BJ (cell line): Measurements from ENCODE around the gene PPP3CA. TPM values are rescaled to one million over a fixed set of nuclear protein-coding genes. Genes with fewer than 3 reads are reported as not detected.

Source experiments
- CTCF ChIA-PET: fragments of 350-600 bp; formaldehyde crosslinking; extraction: SDS; loops from one replicate; lab custom pipeline; 2021; ENCODE audit warnings: antibody characterized with exemption, inconsistent platforms; lab: Yijun Ruan, JAX
- POLR2A ChIA-PET: fragments of 300-600 bp; sonication (Branson Sonifier 250); formaldehyde crosslinking; extraction: SDS; loops from one replicate; lab custom pipeline; 2021; ENCODE audit warnings: antibody characterized with exemption; lab: Charles Lee
- DNase-seq: peaks from one replicate; pipeline ENCODE4 v3.0.0-alpha.2; 2011; ENCODE audit warnings: low read depth
- H3K27me3 ChIP-seq: 2 replicates; pipeline ENCODE4 v1.6.0; 2011; ENCODE audit warnings: low read length; ENCODE audit not compliant: control insufficient read depth, insufficient read depth
- H3K36me3 ChIP-seq: 2 replicates; pipeline ENCODE4 v1.5.1; 2011; ENCODE audit warnings: low read length; ENCODE audit not compliant: control insufficient read depth, insufficient read depth
- H3K4me3 ChIP-seq: 2 replicates; pipeline ENCODE4 v1.5.1; 2011; ENCODE audit warnings: low read depth, mild to moderate bottlenecking, control low read depth, low read length
- polyA plus RNA-seq: library from polyadenylated mRNA; depleted of rRNA; stranded (reverse); fragments of >200 nt; gene quantifications from 2 replicates; pipeline ENCODE4 v1.2.3, GENCODE V29; 2011
- TF ChIP-seq, protein P1 (sequence below): IDR thresholded peaks from 2 replicates; pipeline ENCODE4 v1.5.1; 2011; ENCODE audit warnings: low read depth, mild to moderate bottlenecking, control low read depth, inconsistent platforms, low read length, moderate library complexity; ENCODE audit not compliant: insufficient read depth

PPP3CA gene
- polyA plus RNA-seq, 1 experiment = 10.6 TPM

DNA sequence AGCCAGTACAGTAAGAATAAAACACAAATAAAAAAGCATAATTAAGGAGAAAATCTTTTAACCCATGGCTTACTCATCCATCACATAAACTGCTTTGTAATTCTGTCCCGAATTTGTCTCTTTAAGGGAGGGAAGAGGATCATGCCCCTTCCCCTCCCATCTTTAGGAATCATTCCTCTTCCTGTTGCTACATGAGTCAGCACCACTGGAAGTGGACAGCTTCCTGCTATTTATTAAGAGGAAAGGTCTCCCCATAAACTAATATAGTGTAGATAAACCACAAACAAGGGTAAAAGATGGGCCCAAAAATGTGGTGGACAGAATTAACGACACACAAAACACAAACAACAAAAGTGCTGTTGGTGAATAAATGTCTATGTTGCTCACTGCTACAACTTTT is 75.8 kb downstream of the PPP3CA start:
- ChIA-PET CTCF (interaction anchor here (1.4 kb wide), 1 partner anchor 10 kb away, joined by 4 read pairs; no protein-coding TSS in a partner anchor), POLR2A (no interaction called here)
- Histone ChIP-seq H3K27me3 (no peaks in the 10 kb centered on the region), H3K4me3 (no peak overlapping the region), H3K36me3 (no peaks in the 10 kb centered on the region)
- TF ChIP-seq, protein P1, sequence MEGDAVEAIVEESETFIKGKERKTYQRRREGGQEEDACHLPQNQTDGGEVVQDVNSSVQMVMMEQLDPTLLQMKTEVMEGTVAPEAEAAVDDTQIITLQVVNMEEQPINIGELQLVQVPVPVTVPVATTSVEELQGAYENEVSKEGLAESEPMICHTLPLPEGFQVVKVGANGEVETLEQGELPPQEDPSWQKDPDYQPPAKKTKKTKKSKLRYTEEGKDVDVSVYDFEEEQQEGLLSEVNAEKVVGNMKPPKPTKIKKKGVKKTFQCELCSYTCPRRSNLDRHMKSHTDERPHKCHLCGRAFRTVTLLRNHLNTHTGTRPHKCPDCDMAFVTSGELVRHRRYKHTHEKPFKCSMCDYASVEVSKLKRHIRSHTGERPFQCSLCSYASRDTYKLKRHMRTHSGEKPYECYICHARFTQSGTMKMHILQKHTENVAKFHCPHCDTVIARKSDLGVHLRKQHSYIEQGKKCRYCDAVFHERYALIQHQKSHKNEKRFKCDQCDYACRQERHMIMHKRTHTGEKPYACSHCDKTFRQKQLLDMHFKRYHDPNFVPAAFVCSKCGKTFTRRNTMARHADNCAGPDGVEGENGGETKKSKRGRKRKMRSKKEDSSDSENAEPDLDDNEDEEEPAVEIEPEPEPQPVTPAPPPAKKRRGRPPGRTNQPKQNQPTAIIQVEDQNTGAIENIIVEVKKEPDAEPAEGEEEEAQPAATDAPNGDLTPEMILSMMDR = no peak
- DNase-seq = no peak

DNA sequence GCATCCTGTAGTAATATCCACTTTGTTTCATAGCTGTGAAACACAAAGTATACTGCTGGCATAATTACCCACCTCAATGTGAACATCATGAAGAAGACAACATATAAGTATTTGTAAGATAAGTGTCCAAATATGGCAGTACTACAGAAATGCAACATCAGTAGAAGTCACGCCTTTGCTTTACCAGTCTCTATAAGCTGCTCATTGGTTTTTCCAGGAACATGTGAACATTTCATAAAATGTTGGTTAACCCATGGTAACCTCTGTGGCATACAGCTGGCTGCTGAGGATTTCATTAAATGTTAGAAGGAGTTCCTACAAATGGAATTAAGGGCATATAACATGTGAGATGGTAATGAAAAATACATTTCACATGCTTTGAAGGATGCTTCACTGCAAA is 77.6 kb downstream of the PPP3CA start:
- H3K27me3 ChIP-seq = no peaks in the 10 kb centered on the region
- POLR2A ChIA-PET = no interaction called here
- no peaks in the 10 kb centered on the region for H3K36me3 ChIP-seq
- CTCF ChIA-PET = interaction anchor here (0.8 kb wide), 1 partner anchor 9 kb away, joined by 3 read pairs; no protein-coding TSS in a partner anchor
- DNase-seq = no peak
- TF ChIP-seq, protein P1 = no peak
- no peak overlapping the region for H3K4me3 ChIP-seq

DNA sequence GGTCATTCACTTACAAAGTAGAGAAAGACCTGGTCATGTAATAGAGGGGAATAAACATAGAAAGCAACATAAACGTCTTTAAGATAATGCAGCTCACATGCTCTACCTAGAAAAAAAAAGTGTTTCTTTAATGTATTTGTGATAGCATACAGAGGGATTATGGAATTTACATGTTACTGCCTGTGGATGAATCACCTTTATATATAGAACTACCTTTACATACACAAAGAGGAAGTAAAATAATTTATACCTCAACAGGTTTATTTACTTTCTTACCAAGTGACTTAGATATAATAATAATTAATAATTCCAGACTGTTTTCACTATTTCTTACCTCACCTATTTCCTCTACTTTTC is 81.5 kb downstream of the PPP3CA start:
- Histone ChIP-seq H3K27me3 (no peaks in the 10 kb centered on the region), H3K4me3 (no peak overlapping the region), H3K36me3 (no peaks in the 10 kb centered on the region)
- TF ChIP-seq, protein P1 = no peak
- POLR2A ChIA-PET = no interaction called here
- DNase-seq = no peak
- CTCF ChIA-PET = no interaction called here

DNA sequence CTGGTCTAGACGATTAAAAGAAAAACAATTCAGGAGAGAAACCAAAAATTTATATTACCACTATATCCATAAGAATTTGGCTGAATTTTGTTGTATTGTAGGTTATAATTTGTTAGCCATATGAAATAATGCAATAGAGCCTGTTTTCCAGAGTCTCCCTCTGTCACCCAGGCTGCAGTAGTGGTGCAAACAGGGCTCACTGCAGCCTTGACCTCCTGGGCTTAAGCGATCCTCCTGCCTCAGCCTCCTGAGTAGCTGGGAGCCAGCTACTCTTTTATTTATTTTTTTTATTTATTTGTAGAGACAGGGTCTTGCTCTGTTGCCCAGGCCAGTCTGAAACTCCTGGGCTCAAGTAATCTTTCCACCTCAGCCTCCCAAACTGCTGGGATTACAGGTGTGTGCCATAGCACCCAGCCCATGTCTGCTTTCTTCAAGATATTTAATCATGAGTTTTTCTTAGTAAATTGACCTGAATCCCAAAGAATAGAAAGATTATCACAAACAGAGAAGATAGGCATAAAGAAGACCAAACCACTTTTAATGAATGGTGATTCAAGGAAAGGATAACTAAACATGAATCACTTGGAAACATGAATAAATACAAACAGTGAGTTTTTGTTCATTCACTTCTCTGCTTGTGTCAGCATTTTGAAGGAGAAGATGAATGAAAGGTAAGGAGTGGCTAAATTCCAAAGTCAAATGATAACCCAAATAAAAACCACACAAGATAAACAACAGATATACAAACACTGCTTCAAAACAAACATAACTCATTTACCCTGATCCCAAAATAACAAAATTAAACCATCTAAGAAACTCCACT is 82.1 kb downstream of the PPP3CA start:
- no peak overlapping the region for H3K4me3 ChIP-seq
- H3K27me3 ChIP-seq = no peaks in the 10 kb centered on the region
- TF ChIP-seq, protein P1 = no peak
- H3K36me3 ChIP-seq = no peaks in the 10 kb centered on the region
- CTCF ChIA-PET = no interaction called here
- DNase-seq = no peak
- POLR2A ChIA-PET = no interaction called here

DNA sequence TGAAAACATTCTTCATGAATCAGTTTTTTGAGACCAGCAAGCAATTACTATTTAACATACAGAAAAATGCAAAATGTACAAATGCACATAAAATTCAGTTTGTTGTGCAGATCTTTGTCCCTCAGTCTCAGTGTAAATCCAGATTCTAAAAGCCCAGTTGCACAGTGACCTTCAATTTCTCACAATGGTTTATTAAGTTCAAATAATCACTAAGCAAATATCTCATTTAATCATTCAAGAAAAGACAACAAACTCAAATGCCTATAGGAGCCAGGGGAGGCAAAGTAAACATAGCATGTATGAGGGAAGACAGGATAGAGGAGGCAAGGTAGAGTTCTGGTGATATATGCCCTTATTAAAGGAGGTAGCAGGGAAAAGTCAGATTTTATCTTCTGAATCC is 82.8 kb downstream of the PPP3CA start:
- POLR2A ChIA-PET = no interaction called here
- Histone ChIP-seq H3K36me3 (no peaks in the 10 kb centered on the region), H3K4me3 (no peak overlapping the region), H3K27me3 (no peaks in the 10 kb centered on the region)
- CTCF ChIA-PET = no interaction called here
- DNase-seq = no peak
- TF ChIP-seq, protein P1 = no peak
